HL-60 (cell line): Measurements from ENCODE around the gene STIM2.

Source experiments
- POLR2AphosphoS5 ChIP-seq: IDR thresholded peaks from 2 replicates; pipeline ENCODE4 v1.6.1; 2012; ENCODE audit warnings: low read depth
- SPI1 ChIP-seq: IDR thresholded peaks from 2 replicates; pipeline ENCODE4 v1.6.1; 2012; ENCODE audit warnings: low read depth, mild to moderate bottlenecking, borderline replicate concordance
- TF ChIP-seq, protein P1 (sequence below): IDR thresholded peaks from one replicate; pipeline ENCODE4 v1.5.1; 2011; ENCODE audit warnings: low read length, control low read depth, inconsistent platforms; ENCODE audit not compliant: insufficient read depth
- TF ChIP-seq, protein P2 (sequence below): IDR thresholded peaks from 2 replicates; pipeline ENCODE4 v1.6.1; 2012; ENCODE audit warnings: low read depth; ENCODE audit not compliant: insufficient replicate concordance

DNA sequence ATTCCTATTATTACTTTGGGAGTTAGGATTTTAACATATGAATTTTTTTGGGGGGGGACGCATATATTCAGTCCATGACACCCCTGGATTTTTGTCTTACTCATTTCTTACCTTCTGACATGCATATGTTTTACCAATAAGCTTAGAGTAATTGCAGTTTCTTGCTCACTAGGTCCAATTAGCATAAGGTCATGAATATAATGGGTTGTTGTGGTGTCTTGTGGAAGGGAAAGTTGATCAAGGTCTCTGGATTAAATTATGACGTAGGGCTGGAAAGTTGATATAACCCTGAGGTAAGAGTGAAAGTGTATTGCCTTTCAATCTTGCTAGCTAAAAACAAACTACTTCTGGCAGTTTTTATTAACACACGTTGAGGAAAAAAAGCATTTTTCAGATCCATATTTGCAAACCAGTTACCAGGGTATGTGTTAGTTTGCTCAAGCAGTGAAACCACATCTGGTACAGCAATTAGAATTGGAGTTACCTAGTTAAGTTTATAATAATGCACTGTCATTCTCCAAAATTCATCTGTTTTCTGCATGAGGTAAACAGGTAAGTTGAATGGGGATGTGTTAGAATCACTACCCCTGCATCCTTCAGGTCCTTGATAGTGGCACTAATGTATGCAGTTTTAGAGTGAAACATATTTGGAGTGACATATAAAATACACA is 32.0 kb downstream of the STIM2 start:
- TF ChIP-seq, protein P1, sequence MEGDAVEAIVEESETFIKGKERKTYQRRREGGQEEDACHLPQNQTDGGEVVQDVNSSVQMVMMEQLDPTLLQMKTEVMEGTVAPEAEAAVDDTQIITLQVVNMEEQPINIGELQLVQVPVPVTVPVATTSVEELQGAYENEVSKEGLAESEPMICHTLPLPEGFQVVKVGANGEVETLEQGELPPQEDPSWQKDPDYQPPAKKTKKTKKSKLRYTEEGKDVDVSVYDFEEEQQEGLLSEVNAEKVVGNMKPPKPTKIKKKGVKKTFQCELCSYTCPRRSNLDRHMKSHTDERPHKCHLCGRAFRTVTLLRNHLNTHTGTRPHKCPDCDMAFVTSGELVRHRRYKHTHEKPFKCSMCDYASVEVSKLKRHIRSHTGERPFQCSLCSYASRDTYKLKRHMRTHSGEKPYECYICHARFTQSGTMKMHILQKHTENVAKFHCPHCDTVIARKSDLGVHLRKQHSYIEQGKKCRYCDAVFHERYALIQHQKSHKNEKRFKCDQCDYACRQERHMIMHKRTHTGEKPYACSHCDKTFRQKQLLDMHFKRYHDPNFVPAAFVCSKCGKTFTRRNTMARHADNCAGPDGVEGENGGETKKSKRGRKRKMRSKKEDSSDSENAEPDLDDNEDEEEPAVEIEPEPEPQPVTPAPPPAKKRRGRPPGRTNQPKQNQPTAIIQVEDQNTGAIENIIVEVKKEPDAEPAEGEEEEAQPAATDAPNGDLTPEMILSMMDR, result no peak
- TF ChIP-seq SPI1 (no peak), POLR2AphosphoS5 (no peak)
- TF ChIP-seq, protein P2, sequence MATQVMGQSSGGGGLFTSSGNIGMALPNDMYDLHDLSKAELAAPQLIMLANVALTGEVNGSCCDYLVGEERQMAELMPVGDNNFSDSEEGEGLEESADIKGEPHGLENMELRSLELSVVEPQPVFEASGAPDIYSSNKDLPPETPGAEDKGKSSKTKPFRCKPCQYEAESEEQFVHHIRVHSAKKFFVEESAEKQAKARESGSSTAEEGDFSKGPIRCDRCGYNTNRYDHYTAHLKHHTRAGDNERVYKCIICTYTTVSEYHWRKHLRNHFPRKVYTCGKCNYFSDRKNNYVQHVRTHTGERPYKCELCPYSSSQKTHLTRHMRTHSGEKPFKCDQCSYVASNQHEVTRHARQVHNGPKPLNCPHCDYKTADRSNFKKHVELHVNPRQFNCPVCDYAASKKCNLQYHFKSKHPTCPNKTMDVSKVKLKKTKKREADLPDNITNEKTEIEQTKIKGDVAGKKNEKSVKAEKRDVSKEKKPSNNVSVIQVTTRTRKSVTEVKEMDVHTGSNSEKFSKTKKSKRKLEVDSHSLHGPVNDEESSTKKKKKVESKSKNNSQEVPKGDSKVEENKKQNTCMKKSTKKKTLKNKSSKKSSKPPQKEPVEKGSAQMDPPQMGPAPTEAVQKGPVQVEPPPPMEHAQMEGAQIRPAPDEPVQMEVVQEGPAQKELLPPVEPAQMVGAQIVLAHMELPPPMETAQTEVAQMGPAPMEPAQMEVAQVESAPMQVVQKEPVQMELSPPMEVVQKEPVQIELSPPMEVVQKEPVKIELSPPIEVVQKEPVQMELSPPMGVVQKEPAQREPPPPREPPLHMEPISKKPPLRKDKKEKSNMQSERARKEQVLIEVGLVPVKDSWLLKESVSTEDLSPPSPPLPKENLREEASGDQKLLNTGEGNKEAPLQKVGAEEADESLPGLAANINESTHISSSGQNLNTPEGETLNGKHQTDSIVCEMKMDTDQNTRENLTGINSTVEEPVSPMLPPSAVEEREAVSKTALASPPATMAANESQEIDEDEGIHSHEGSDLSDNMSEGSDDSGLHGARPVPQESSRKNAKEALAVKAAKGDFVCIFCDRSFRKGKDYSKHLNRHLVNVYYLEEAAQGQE, result no peak
